ENCODE data around the gene PIK3CD.
"Not testable (repeated sequence)": the region's sequence is repeated elsewhere in the genome, so short reads cannot be mapped to it uniquely, and the experiment has no call there.

DNA sequence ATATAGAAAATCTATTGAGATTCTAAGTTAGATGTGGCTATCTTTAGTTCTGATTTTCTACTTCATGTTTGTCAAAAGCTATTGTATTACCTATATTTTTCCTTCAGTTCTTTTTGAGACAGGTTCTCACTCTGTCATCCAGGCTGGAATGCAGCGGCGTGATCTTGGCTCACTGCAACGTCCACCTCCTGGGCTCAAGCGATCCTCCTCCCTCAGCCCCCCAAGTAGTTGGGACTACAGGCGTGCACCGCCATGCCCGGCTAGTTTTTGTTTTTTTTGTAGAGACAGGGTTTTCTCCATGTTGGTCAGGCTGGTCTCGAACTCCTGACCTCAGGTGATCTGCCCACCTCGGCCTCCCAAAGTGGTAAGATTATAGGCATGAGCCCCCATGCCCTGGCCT lies 96.9 kb downstream of the PIK3CD start:
- TF ChIP-seq, protein P1, sequence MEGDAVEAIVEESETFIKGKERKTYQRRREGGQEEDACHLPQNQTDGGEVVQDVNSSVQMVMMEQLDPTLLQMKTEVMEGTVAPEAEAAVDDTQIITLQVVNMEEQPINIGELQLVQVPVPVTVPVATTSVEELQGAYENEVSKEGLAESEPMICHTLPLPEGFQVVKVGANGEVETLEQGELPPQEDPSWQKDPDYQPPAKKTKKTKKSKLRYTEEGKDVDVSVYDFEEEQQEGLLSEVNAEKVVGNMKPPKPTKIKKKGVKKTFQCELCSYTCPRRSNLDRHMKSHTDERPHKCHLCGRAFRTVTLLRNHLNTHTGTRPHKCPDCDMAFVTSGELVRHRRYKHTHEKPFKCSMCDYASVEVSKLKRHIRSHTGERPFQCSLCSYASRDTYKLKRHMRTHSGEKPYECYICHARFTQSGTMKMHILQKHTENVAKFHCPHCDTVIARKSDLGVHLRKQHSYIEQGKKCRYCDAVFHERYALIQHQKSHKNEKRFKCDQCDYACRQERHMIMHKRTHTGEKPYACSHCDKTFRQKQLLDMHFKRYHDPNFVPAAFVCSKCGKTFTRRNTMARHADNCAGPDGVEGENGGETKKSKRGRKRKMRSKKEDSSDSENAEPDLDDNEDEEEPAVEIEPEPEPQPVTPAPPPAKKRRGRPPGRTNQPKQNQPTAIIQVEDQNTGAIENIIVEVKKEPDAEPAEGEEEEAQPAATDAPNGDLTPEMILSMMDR (IDR thresholded peaks at IDR 0.05), result not testable (repeated sequence)
- TF ChIP-seq POLR2A (IDR thresholded peaks at IDR 0.05), result not testable (repeated sequence)
